Daoy (cell line): ENCODE measurements around the gene CD300LB. TPM values are rescaled to one million over a fixed set of nuclear protein-coding genes. Genes with fewer than 3 reads are reported as not detected.
"Not testable (repeated sequence)": the region's sequence is repeated elsewhere in the genome, so short reads cannot be mapped to it uniquely, and the experiment has no call there.

ENCODE experiments used
- DNase-seq: peaks from one replicate; pipeline ENCODE4 v3.0.0-alpha.2; 2015; ENCODE audit warnings: low read depth
- total RNA-seq: library from RNA; depleted of rRNA; stranded (reverse); fragments of >200 nt; shearing (Covaris generic); gene quantifications from 2 replicates; pipeline ENCODE4 v1.2.3, GENCODE V29; 2014; rRNA removed

CD300LB gene
- not detected in 2 replicates for total RNA-seq

GRCh38 chr17:74531231-74531761, at the start of gene CD300LB:
CD300LB (minus strand) TSS chr17:74531475; CDS start chr17:74531350, 125 bp downstream.
- no peak for DNase-seq

GRCh38 chr17:74579900-74580299, 48.6 kb upstream of the CD300LB start:
- DNase-seq, result no peak

- DNase-seq, result no peak
Measured at GRCh38 chr17:74578979-74579378, 47.7 kb upstream of the CD300LB start.

GRCh38 chr17:74574489-74575142, 43.3 kb upstream of the CD300LB start:
- no peak for DNase-seq

- not testable (repeated sequence) for DNase-seq
Measured at GRCh38 chr17:74573635-74574034, 42.4 kb upstream of the CD300LB start.

GRCh38 chr17:74573169-74573568, 41.9 kb upstream of the CD300LB start:
- no peak for DNase-seq

GRCh38 chr17:74571621-74572270, 40.5 kb upstream of the CD300LB start:
- no peak for DNase-seq

GRCh38 chr17:74569020-74570003, 38.0 kb upstream of the CD300LB start:
- peak; percentile 99 for DNase-seq

GRCh38 chr17:74568106-74568873, 37.0 kb upstream of the CD300LB start:
- DNase-seq, result no peak

GRCh38 chr17:74567397-74567796, 36.1 kb upstream of the CD300LB start, which contains the start of gene CD300H:
CD300H (minus strand) TSS chr17:74567509.
- DNase-seq, result no peak

GRCh38 chr17:74566132-74566753, 35.0 kb upstream of the CD300LB start:
- DNase-seq, result peak; percentile 72

GRCh38 chr17:74565126-74565525, 33.9 kb upstream of the CD300LB start:
- DNase-seq, result no peak

- no peak for DNase-seq
Measured at GRCh38 chr17:74563358-74563757, 32.1 kb upstream of the CD300LB start.

- DNase-seq, result no peak
Measured at GRCh38 chr17:74561586-74561985, 30.3 kb upstream of the CD300LB start.

GRCh38 chr17:74558882-74559519, 27.7 kb upstream of the CD300LB start:
- DNase-seq, result no peak

GRCh38 chr17:74558402-74558801, 27.1 kb upstream of the CD300LB start:
- DNase-seq, result not testable (repeated sequence)

- DNase-seq, result no peak
Measured at GRCh38 chr17:74555427-74555940, 24.2 kb upstream of the CD300LB start.

GRCh38 chr17:74554909-74555308, 23.6 kb upstream of the CD300LB start:
- DNase-seq, result no peak

- peak; percentile 59 for DNase-seq
Measured at GRCh38 chr17:74552037-74552436, 20.8 kb upstream of the CD300LB start.

- DNase-seq, result no peak
Measured at GRCh38 chr17:74550602-74551001, 19.3 kb upstream of the CD300LB start.
